ENCODE data around the gene TSPAN9. TPM values are rescaled to one million over a fixed set of nuclear protein-coding genes. Genes with fewer than 3 reads are reported as not detected.
A peak's percentile ranks its signal among the peaks of the same experiment; 100 is the strongest.

TSPAN9 gene
- total RNA-seq, 1 donor from 2014 or later, result 49.4 TPM

GRCh38 chr12:3086729-3087323 is 9.6 kb downstream of the TSPAN9 start:
- Mint-ChIP-seq H3K4me1 (peaks cover 44% of the 10 kb centered on the region), H3K4me3 (no peak overlapping the region), H3K36me3 (peaks cover 10% of the 10 kb centered on the region), H3K27me3 (ENCODE audit: low read depth) (no peaks in the 10 kb centered on the region), H3K9me3 (no peaks in the 10 kb centered on the region), H3K27ac (peak overlapping the region; percentile 26)
- TF ChIP-seq, protein P1, sequence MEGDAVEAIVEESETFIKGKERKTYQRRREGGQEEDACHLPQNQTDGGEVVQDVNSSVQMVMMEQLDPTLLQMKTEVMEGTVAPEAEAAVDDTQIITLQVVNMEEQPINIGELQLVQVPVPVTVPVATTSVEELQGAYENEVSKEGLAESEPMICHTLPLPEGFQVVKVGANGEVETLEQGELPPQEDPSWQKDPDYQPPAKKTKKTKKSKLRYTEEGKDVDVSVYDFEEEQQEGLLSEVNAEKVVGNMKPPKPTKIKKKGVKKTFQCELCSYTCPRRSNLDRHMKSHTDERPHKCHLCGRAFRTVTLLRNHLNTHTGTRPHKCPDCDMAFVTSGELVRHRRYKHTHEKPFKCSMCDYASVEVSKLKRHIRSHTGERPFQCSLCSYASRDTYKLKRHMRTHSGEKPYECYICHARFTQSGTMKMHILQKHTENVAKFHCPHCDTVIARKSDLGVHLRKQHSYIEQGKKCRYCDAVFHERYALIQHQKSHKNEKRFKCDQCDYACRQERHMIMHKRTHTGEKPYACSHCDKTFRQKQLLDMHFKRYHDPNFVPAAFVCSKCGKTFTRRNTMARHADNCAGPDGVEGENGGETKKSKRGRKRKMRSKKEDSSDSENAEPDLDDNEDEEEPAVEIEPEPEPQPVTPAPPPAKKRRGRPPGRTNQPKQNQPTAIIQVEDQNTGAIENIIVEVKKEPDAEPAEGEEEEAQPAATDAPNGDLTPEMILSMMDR (IDR thresholded peaks at IDR 0.05; ENCODE audit: unreplicated experiment), result no peak
- no peak for DNase-seq (ENCODE audit: low spot score in 2 of 2, unreplicated experiment in 2 of 2)

- Mint-ChIP-seq H3K4me3 (no peak overlapping the region), H3K9me3 (no peaks in the 10 kb centered on the region), H3K27me3 (ENCODE audit: low read depth) (no peaks in the 10 kb centered on the region), H3K36me3 (peaks cover 10% of the 10 kb centered on the region), H3K27ac (no peak overlapping the region), H3K4me1 (peaks cover 46% of the 10 kb centered on the region)
- no peak for DNase-seq (ENCODE audit: low spot score in 2 of 2, unreplicated experiment in 2 of 2)
- TF ChIP-seq, protein P1 (IDR thresholded peaks at IDR 0.05; ENCODE audit: unreplicated experiment), result no peak
Measured at GRCh38 chr12:3087758-3088650, 10.8 kb downstream of the TSPAN9 start.

GRCh38 chr12:3089588-3089987 is 12.4 kb downstream of the TSPAN9 start:
- H3K4me1 Mint-ChIP-seq, result peaks cover 39% of the 10 kb centered on the region
- peaks cover 11% of the 10 kb centered on the region for H3K36me3 Mint-ChIP-seq
- H3K4me3 Mint-ChIP-seq, result no peak overlapping the region
- no peaks in the 10 kb centered on the region for H3K27me3 Mint-ChIP-seq (ENCODE audit: low read depth)
- TF ChIP-seq, protein P1 (IDR thresholded peaks at IDR 0.05; ENCODE audit: unreplicated experiment), result no peak
- H3K9me3 Mint-ChIP-seq, result no peaks in the 10 kb centered on the region
- H3K27ac Mint-ChIP-seq, result no peak overlapping the region
- DNase-seq (ENCODE audit: low spot score in 2 of 2, unreplicated experiment in 2 of 2), result no peak

DNA sequence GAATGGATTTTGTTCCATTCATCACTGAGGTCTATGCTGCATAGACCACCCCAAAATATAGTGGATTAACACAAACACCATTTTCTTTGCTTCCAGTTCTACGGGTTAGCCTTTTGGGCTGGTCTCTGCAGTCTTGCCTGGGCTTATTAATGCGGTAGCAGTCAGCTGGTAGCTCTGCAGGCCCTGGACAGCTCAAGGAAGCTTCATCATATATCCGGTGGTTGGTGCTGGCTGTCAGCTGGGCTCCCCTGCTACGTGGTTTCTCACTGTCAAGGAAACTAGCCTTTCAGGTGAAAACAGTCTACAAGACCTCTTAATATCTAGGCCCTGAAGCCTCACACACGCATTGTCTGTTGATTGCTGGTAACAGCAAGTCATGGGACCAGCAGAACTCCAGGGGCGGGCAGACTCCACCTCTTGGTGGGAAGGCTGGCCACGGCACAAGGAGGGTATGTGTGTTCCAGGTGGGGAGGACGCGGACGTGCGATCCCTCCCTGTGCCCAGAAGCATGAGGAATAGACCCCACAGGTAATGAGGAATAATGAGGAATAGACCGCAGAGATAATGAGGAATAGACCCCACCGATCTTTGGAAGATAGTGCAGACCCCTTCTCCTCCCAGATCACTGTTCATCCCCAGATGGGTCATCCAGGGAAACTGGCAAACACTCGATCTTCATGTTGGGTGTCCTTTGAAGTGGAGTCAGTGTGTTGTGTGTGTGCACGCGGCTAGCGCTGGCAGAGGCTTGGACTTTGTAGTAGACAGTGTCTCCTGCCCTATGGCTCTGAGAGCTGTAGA is 13.3 kb downstream of the TSPAN9 start:
- peaks cover 11% of the 10 kb centered on the region for H3K36me3 Mint-ChIP-seq
- no peak for DNase-seq (ENCODE audit: low spot score in 2 of 2, unreplicated experiment in 2 of 2)
- TF ChIP-seq, protein P1 (IDR thresholded peaks at IDR 0.05; ENCODE audit: unreplicated experiment), result no peak
- H3K4me3 Mint-ChIP-seq, result no peak overlapping the region
- no peaks in the 10 kb centered on the region for H3K9me3 Mint-ChIP-seq
- H3K4me1 Mint-ChIP-seq, result peaks cover 32% of the 10 kb centered on the region
- H3K27me3 Mint-ChIP-seq (ENCODE audit: low read depth), result no peaks in the 10 kb centered on the region
- H3K27ac Mint-ChIP-seq, result no peak overlapping the region

GRCh38 chr12:3091038-3091319 is 13.8 kb downstream of the TSPAN9 start:
- Mint-ChIP-seq H3K27me3 (ENCODE audit: low read depth) (no peaks in the 10 kb centered on the region), H3K27ac (no peak overlapping the region), H3K4me1 (peaks cover 26% of the 10 kb centered on the region), H3K4me3 (no peak overlapping the region), H3K9me3 (no peaks in the 10 kb centered on the region), H3K36me3 (peaks cover 9% of the 10 kb centered on the region)
- no peak for DNase-seq (ENCODE audit: low spot score in 2 of 2, unreplicated experiment in 2 of 2)
- TF ChIP-seq, protein P1 (IDR thresholded peaks at IDR 0.05; ENCODE audit: unreplicated experiment), result no peak

Measured in mesothelial cell of epicardium (in vitro differentiated cells).